SJCRH30 (cell line): Measurements from ENCODE around the gene KMT5B. TPM values are rescaled to one million over a fixed set of nuclear protein-coding genes. Genes with fewer than 3 reads are reported as not detected.
A peak's percentile ranks its signal among the peaks of the same experiment; 100 is the strongest.

ENCODE experiments used
- DNase-seq, 2 experiments: peaks; one replicate each; pipeline ENCODE4 v3.0.0-alpha.2; 2015 to 2020
- H3K27ac ChIP-seq: fragments of 250-450 bp; sonication (Bioruptor Pico); 2 replicates; pipeline ENCODE4 v1.5.1; 2020; ENCODE audit warnings: mild to moderate bottlenecking, moderate library complexity
- H3K27me3 ChIP-seq: fragments of 250-450 bp; sonication (Bioruptor Pico); 2 replicates; pipeline ENCODE4 v1.5.1; 2020; ENCODE audit warnings: mild to moderate bottlenecking, moderate library complexity
- H3K36me3 ChIP-seq: fragments of 250-450 bp; sonication (Bioruptor Pico); 2 replicates; pipeline ENCODE4 v1.5.1; 2020; ENCODE audit warnings: mild to moderate bottlenecking, moderate library complexity
- H3K4me1 ChIP-seq: fragments of 250-450 bp; sonication (Bioruptor Pico); 2 replicates; pipeline ENCODE4 v1.5.1; 2020; ENCODE audit warnings: mild to moderate bottlenecking, moderate library complexity
- H3K4me3 ChIP-seq: fragments of 250-450 bp; sonication (Bioruptor Pico); 2 replicates; pipeline ENCODE4 v1.5.1; 2020; ENCODE audit warnings: mild to moderate bottlenecking, moderate library complexity
- H3K9me3 ChIP-seq: fragments of 250-450 bp; sonication (Bioruptor Pico); replicated peaks from 2 replicates; pipeline ENCODE4 v1.5.1; 2020; ENCODE audit warnings: mild to moderate bottlenecking, moderate library complexity
- total RNA-seq: library from RNA; depleted of rRNA; stranded (reverse); fragments of >200 nt; shearing (Covaris generic); gene quantifications from 2 replicates; pipeline ENCODE4 v1.2.3, GENCODE V29; 2014

The KMT5B gene
- total RNA-seq, 1 experiment from 2014 or later: 31.4 TPM

- no peak overlapping the region for H3K4me3 ChIP-seq
- H3K27ac ChIP-seq: no peak overlapping the region
- H3K4me1 ChIP-seq: no peaks in the 10 kb centered on the region
- no peaks in the 10 kb centered on the region for H3K9me3 ChIP-seq
- H3K36me3 ChIP-seq: no peaks in the 10 kb centered on the region
- DNase-seq: no peak
- no peaks in the 10 kb centered on the region for H3K27me3 ChIP-seq
Observed at GRCh38 chr11:68138237-68138636, 74.9 kb downstream of the KMT5B start.

- Histone ChIP-seq H3K4me3 (no peak overlapping the region), H3K9me3 (no peaks in the 10 kb centered on the region), H3K27ac (no peak overlapping the region), H3K36me3 (no peaks in the 10 kb centered on the region), H3K27me3 (no peaks in the 10 kb centered on the region), H3K4me1 (no peaks in the 10 kb centered on the region)
- DNase-seq: no peak
Observed at GRCh38 chr11:68137833-68138232, 75.3 kb downstream of the KMT5B start.

DNA sequence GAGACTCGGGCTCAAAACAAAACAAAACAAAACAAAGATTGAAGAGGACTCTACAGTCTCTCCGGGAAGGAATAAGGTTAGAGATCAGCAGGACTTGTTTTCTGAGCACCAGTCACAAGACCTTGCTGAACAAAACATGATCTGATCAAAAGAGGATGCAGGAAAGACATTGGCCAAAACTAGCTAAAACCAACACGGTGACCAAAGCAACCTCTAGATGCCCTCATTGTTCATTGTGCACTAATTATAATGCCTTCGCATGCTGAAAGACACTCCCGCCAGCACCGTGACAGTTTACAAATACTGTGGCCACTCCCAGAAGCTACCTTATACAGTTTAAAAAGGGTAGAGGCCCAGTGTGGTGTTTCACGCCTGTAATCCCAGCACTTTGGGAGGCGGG lies 76.2 kb downstream of the KMT5B start:
- DNase-seq: no peak
- H3K36me3 ChIP-seq: no peaks in the 10 kb centered on the region
- no peak overlapping the region for H3K27ac ChIP-seq
- H3K9me3 ChIP-seq: no peaks in the 10 kb centered on the region
- no peaks in the 10 kb centered on the region for H3K4me1 ChIP-seq
- H3K4me3 ChIP-seq: no peak overlapping the region
- no peaks in the 10 kb centered on the region for H3K27me3 ChIP-seq

- H3K9me3 ChIP-seq: no peaks in the 10 kb centered on the region
- H3K27ac ChIP-seq: no peak overlapping the region
- H3K36me3 ChIP-seq: no peaks in the 10 kb centered on the region
- no peaks in the 10 kb centered on the region for H3K27me3 ChIP-seq
- no peaks in the 10 kb centered on the region for H3K4me1 ChIP-seq
- no peak for DNase-seq
- H3K4me3 ChIP-seq: no peak overlapping the region
Observed at GRCh38 chr11:68135161-68135560, 77.9 kb downstream of the KMT5B start.

DNA sequence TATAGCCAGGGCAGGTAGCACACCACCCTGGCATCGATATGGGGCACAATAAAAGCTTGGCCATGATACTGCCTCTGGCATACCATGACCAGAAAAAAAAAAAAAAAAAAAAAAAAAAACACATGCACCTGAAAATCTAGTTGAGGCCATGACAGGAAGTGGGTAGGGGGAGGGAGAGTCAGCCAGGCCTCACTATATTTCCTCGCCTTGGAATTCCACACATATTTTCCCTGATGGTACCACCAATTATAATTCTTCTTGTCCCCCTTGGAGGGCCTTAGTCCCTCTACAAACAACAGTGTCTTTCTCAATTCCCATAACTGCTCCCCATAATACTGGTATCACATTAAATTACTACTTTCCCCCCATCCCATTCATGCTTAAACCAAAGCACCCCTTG lies 79.3 kb downstream of the KMT5B start:
- no peaks in the 10 kb centered on the region for H3K27me3 ChIP-seq
- H3K4me3 ChIP-seq: no peak overlapping the region
- no peaks in the 10 kb centered on the region for H3K9me3 ChIP-seq
- H3K4me1 ChIP-seq: no peaks in the 10 kb centered on the region
- no peak for DNase-seq
- no peaks in the 10 kb centered on the region for H3K36me3 ChIP-seq
- H3K27ac ChIP-seq: no peak overlapping the region

- H3K27me3 ChIP-seq: no peaks in the 10 kb centered on the region
- H3K27ac ChIP-seq: no peak overlapping the region
- H3K9me3 ChIP-seq: no peaks in the 10 kb centered on the region
- DNase-seq: no peak
- H3K4me1 ChIP-seq: no peaks in the 10 kb centered on the region
- no peak overlapping the region for H3K4me3 ChIP-seq
- no peaks in the 10 kb centered on the region for H3K36me3 ChIP-seq
Observed at GRCh38 chr11:68130121-68130520, 83.0 kb downstream of the KMT5B start.

DNA sequence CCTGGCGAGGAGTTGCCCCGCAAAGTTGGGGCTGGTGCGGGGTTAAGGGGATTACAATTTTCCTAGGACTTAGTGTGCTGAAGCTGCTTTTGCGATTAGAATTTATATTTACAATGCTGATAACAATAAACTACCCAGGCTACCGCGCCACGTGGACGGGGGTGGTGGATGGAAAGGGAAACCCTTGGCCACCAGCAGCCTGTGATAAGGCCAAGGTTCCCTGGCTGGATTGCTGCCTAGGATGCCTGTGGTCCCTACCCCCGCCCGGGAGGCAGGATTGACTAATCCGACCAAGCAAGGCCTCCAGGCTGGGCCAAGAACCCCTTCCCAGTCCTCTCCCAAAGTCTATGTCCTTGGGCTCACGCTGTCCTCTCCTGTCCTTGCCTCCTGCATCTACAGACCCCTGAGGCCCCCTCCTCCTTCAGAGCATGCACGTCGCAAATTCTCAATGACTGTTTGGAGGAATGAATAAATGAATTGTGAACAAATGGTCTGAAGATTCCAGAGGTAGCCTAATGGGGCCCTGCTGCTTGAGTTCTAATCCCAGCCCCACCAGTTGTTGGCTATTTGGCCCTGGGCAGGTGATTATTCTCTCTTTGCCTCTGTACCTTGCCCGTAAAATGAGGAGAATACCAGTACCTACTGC lies 84.3 kb downstream of the KMT5B start:
- Histone ChIP-seq H3K4me3 (no peak overlapping the region), H3K4me1 (no peaks in the 10 kb centered on the region), H3K27ac (no peak overlapping the region), H3K27me3 (no peaks in the 10 kb centered on the region), H3K9me3 (no peaks in the 10 kb centered on the region), H3K36me3 (no peaks in the 10 kb centered on the region)
- DNase-seq: no peak

DNA sequence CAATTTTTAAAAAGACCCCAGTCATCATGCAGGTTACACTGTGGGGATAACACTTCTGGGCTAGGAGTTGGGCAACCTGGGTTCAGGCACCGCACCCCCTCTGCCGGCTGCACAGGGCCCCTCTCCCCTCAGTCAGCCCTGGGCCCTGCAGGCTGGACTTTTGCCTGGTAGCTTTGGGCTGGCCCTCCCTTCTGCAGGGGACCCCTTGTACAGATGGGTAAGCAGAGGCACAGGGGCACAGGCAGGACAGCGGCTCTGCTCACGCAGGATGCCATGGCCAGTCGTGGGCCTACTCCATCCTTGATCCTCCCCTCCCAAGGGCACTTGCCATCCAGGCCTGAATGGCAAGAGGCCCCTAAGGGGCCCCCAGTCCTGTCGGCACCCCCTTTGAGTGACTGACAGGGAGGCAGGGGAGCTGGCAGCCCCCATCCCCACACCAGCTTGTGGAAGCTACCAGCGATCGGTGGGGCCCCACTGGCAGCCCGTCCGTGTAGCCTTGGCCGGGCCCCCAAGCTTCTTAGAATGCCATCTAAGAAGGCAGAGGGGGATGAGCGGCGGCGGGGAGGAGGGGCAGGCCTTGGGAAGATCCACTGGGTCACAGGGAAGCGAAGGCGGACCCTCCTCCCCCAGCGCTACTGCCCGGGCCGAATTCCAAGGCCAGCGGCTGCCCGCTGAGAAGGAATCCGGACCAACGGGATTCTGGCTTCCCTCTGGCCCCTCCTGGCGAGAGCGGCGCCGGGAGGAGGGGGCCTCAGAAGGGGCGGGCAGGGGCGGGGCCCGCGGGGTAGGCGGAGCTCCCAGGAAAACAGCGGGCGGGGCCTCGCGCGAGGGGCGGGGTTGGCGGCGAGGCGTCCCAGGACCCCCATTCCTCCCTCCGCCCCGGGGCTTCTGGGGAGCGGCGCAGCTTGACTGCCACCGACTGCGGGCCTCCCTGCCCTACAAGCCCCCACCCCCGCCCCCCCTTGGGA lies 85.1 kb downstream of the KMT5B start:
- no peak overlapping the region for H3K27ac ChIP-seq
- H3K9me3 ChIP-seq: no peaks in the 10 kb centered on the region
- H3K4me3 ChIP-seq: no peak overlapping the region
- H3K4me1 ChIP-seq: peaks cover under 1% of the 10 kb centered on the region
- no peaks in the 10 kb centered on the region for H3K36me3 ChIP-seq
- H3K27me3 ChIP-seq: no peaks in the 10 kb centered on the region
- no peak for DNase-seq

- no peaks in the 10 kb centered on the region for H3K36me3 ChIP-seq
- H3K9me3 ChIP-seq: no peaks in the 10 kb centered on the region
- H3K4me1 ChIP-seq: peaks cover 5% of the 10 kb centered on the region
- H3K4me3 ChIP-seq: no peak overlapping the region
- no peaks in the 10 kb centered on the region for H3K27me3 ChIP-seq
- H3K27ac ChIP-seq: no peak overlapping the region
- no peak for DNase-seq
Observed at GRCh38 chr11:68125164-68125563, 87.9 kb downstream of the KMT5B start.

DNA sequence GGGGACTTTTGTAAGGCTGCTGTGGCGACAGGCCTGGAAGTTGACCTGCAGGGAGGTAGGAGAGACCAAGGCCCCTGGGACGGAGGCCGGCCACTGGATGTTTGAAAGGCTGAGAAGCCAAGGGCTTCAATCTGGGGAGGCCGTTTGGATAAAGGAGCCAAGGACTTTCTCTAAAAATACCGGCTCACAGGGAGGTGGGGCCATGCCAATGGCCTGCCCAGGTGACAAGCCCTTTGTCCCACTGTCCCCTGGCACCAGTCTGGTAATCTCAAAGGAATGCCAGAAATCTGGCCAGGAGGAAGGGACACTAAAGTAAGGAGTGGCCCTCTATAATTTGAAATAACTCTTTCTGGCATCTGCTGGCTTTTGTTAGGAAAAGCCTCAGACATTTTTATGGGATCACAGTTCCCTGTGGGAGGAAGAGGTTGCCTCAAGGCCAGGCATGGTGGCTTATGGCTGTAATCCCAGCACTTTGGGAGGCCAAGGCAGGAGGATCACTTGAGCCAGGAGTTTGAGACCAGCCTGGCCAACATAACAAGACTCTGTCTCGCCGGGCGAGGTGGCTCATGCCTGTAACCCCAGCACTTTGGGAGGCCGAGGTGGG lies 90.1 kb downstream of the KMT5B start:
- Histone ChIP-seq H3K27me3 (no peaks in the 10 kb centered on the region), H3K4me3 (no peak overlapping the region), H3K36me3 (no peaks in the 10 kb centered on the region), H3K4me1 (peaks cover 9% of the 10 kb centered on the region), H3K27ac (peak overlapping the region; percentile 97; the same call in 1 of the 2 replicates), H3K9me3 (no peaks in the 10 kb centered on the region)
- DNase-seq: no peak

GRCh38 chr11:68121067-68121899 lies 91.8 kb downstream of the KMT5B start, which contains the start of gene CHKA:
Gene CHKA, minus strand, starts transcription at chr11:68121388. Its CDS starts 211 bp downstream, at chr11:68121177.
- DNase-seq: peak; percentile 89 to 93
- Histone ChIP-seq H3K9me3 (no peaks in the 10 kb centered on the region), H3K4me3 (peak within 1 kb of the TSS; percentile 62), H3K27ac (peak within 1 kb of the TSS; percentile 97), H3K4me1 (peaks cover 9% of the 10 kb centered on the region), H3K36me3 (no peaks in the 10 kb centered on the region), H3K27me3 (no peaks in the 10 kb centered on the region)

GRCh38 chr11:68120273-68121066 lies 92.6 kb downstream of the KMT5B start:
- Histone ChIP-seq H3K27ac (no peak overlapping the region), H3K4me1 (peaks cover 9% of the 10 kb centered on the region), H3K9me3 (no peaks in the 10 kb centered on the region), H3K27me3 (no peaks in the 10 kb centered on the region), H3K36me3 (no peaks in the 10 kb centered on the region), H3K4me3 (peak overlapping the region; percentile 62)
- DNase-seq: peak; percentile 44 to 52

DNA sequence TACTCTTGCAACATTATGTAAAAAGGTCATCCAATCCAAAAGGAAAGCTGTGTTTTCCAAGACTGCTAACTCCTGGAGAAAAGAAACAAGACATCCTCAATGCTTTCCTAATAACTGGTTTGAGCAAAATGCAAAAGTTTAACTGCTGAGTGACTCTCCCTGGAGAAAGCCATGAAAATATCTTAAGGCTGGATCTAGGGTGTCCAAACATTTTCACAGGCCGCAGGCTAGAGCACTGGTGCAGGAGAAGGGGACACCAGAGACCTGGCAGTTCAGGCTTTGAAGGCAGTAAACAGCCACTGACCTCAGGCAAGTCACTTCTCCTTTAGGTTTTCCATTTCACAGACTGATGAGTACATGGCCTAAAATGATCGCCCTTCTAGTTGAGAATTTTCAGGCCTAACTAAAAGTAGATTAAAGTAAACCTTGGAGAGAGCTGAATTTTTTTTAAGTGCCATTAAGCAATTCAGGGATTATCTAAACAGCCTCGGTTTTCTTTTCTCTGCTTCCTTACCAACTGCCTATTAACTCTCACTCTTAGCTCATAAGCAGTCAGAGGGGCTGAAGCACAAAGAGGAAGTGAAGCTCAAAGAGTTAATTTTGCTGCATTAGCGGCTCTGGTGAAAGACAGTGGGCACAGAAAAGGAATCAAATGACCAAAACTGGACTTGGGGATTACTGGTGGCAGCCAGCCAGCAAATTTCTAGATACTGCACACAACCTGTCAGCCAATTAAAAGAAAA lies 94.2 kb downstream of the KMT5B start:
- Histone ChIP-seq H3K27me3 (no peaks in the 10 kb centered on the region), H3K36me3 (no peaks in the 10 kb centered on the region), H3K4me3 (no peak overlapping the region), H3K4me1 (peaks cover 9% of the 10 kb centered on the region), H3K27ac (no peak overlapping the region), H3K9me3 (no peaks in the 10 kb centered on the region)
- DNase-seq: peak; percentile 33 to 67
